ENCODE data around the gene SHPK.
A peak's percentile ranks its signal among the peaks of the same experiment; 100 is the strongest.

The SHPK gene

GRCh38 chr17:3632287-3632686 lies 3.8 kb downstream of the SHPK start:
- Mint-ChIP-seq H3K4me1 (peaks cover 19% of the 10 kb centered on the region), H3K4me3 (no peak overlapping the region), H3K9me3 (no peaks in the 10 kb centered on the region), H3K27me3 (ENCODE audit: low read depth, poor library complexity) (peaks cover 4% of the 10 kb centered on the region), H3K36me3 (ENCODE audit: low read depth) (peaks cover 28% of the 10 kb centered on the region), H3K27ac (peak overlapping the region; percentile 29)
- DNase-seq, result no peak
- TF ChIP-seq CTCF (IDR thresholded peaks at IDR 0.05), result no peak

- H3K9me3 Mint-ChIP-seq, result no peaks in the 10 kb centered on the region
- DNase-seq, result no peak
- no peak for TF ChIP-seq CTCF (IDR thresholded peaks at IDR 0.05)
- peaks cover 4% of the 10 kb centered on the region for H3K27me3 Mint-ChIP-seq (ENCODE audit: low read depth, poor library complexity)
- no peak overlapping the region for H3K4me3 Mint-ChIP-seq
- H3K4me1 Mint-ChIP-seq, result peaks cover 20% of the 10 kb centered on the region
- peak overlapping the region; percentile 57 for H3K27ac Mint-ChIP-seq
- peaks cover 42% of the 10 kb centered on the region for H3K36me3 Mint-ChIP-seq (ENCODE audit: low read depth)
Observed at GRCh38 chr17:3630781-3631180, 5.3 kb downstream of the SHPK start.

GRCh38 chr17:3627769-3628167 lies 8.3 kb downstream of the SHPK start:
- no peak for DNase-seq
- Mint-ChIP-seq H3K27me3 (ENCODE audit: low read depth, poor library complexity) (no peaks in the 10 kb centered on the region), H3K36me3 (ENCODE audit: low read depth) (peaks cover 56% of the 10 kb centered on the region), H3K9me3 (no peaks in the 10 kb centered on the region), H3K4me1 (peaks cover 7% of the 10 kb centered on the region), H3K4me3 (no peak overlapping the region), H3K27ac (peak overlapping the region; percentile 54)
- no peak for TF ChIP-seq CTCF (IDR thresholded peaks at IDR 0.05)

GRCh38 chr17:3626831-3627768 lies 8.9 kb downstream of the SHPK start:
- peaks cover 7% of the 10 kb centered on the region for H3K4me1 Mint-ChIP-seq
- no peak overlapping the region for H3K4me3 Mint-ChIP-seq
- no peaks in the 10 kb centered on the region for H3K27me3 Mint-ChIP-seq (ENCODE audit: low read depth, poor library complexity)
- no peak for DNase-seq
- peaks cover 53% of the 10 kb centered on the region for H3K36me3 Mint-ChIP-seq (ENCODE audit: low read depth)
- H3K9me3 Mint-ChIP-seq, result no peaks in the 10 kb centered on the region
- TF ChIP-seq CTCF (IDR thresholded peaks at IDR 0.05), result no peak
- no peak overlapping the region for H3K27ac Mint-ChIP-seq

GRCh38 chr17:3622977-3623594 lies 13.0 kb downstream of the SHPK start:
- Mint-ChIP-seq H3K4me1 (peaks cover 7% of the 10 kb centered on the region), H3K27ac (no peak overlapping the region), H3K9me3 (peaks cover 17% of the 10 kb centered on the region), H3K27me3 (ENCODE audit: low read depth, poor library complexity) (peaks cover 4% of the 10 kb centered on the region), H3K4me3 (no peak overlapping the region), H3K36me3 (ENCODE audit: low read depth) (peaks cover 71% of the 10 kb centered on the region)
- DNase-seq, result no peak
- TF ChIP-seq CTCF (IDR thresholded peaks at IDR 0.05), result no peak

All from nephron progenitor cell (in vitro differentiated cells).